ENCODE results near the gene OR4C45.

The OR4C45 gene

GRCh38 chr11:50073113-50074105 lies 40.7 kb downstream of the OR4C45 start:
- Histone ChIP-seq H2AFZ (no peak overlapping the region), H3K4me1 (no peaks in the 10 kb centered on the region), H3K79me2 (no peaks in the 10 kb centered on the region), H3K27ac (no peak overlapping the region), H3K27me3 (ENCODE audit: control insufficient read depth, insufficient read depth, low read length) (no peaks in the 10 kb centered on the region), H3K4me3 (ENCODE audit: low read depth, low read length) (no peak overlapping the region), H3K4me2 (ENCODE audit: low read length) (no peak overlapping the region), H3K9me3 (ENCODE audit: control insufficient read depth, low read length) (no peaks in the 10 kb centered on the region), H3K9ac (no peak overlapping the region), H3K36me3 (ENCODE audit: control insufficient read depth, insufficient read depth, low read length) (no peaks in the 10 kb centered on the region)
- TF ChIP-seq CTCF (IDR thresholded peaks at IDR 0.05): no peak

- no peak overlapping the region for H3K4me3 ChIP-seq (ENCODE audit: low read depth, low read length)
- no peak overlapping the region for H3K9ac ChIP-seq
- no peaks in the 10 kb centered on the region for H3K79me2 ChIP-seq
- H3K9me3 ChIP-seq (ENCODE audit: control insufficient read depth, low read length): no peaks in the 10 kb centered on the region
- TF ChIP-seq CTCF (IDR thresholded peaks at IDR 0.05): no peak
- no peak overlapping the region for H3K4me2 ChIP-seq (ENCODE audit: low read length)
- H3K36me3 ChIP-seq (ENCODE audit: control insufficient read depth, insufficient read depth, low read length): no peaks in the 10 kb centered on the region
- H3K27me3 ChIP-seq (ENCODE audit: control insufficient read depth, insufficient read depth, low read length): no peaks in the 10 kb centered on the region
- no peak overlapping the region for H3K27ac ChIP-seq
- H3K4me1 ChIP-seq: no peaks in the 10 kb centered on the region
- H2AFZ ChIP-seq: no peak overlapping the region
Observed at GRCh38 chr11:50074161-50074560, 41.5 kb downstream of the OR4C45 start.

- Histone ChIP-seq H3K4me3 (ENCODE audit: low read depth, low read length) (no peak overlapping the region), H3K27ac (no peak overlapping the region), H3K4me1 (no peaks in the 10 kb centered on the region), H3K9ac (no peak overlapping the region), H3K27me3 (ENCODE audit: control insufficient read depth, insufficient read depth, low read length) (no peaks in the 10 kb centered on the region), H3K36me3 (ENCODE audit: control insufficient read depth, insufficient read depth, low read length) (no peaks in the 10 kb centered on the region), H3K79me2 (no peaks in the 10 kb centered on the region), H2AFZ (no peak overlapping the region), H3K4me2 (ENCODE audit: low read length) (no peak overlapping the region), H3K9me3 (ENCODE audit: control insufficient read depth, low read length) (no peaks in the 10 kb centered on the region)
- TF ChIP-seq CTCF (IDR thresholded peaks at IDR 0.05): no peak
Observed at GRCh38 chr11:50075856-50076255, 43.2 kb downstream of the OR4C45 start.

GRCh38 chr11:50077526-50077925 lies 44.9 kb downstream of the OR4C45 start:
- Histone ChIP-seq H3K27me3 (ENCODE audit: control insufficient read depth, insufficient read depth, low read length) (no peaks in the 10 kb centered on the region), H3K4me2 (ENCODE audit: low read length) (no peak overlapping the region), H3K4me3 (ENCODE audit: low read depth, low read length) (no peak overlapping the region), H3K36me3 (ENCODE audit: control insufficient read depth, insufficient read depth, low read length) (no peaks in the 10 kb centered on the region), H2AFZ (no peak overlapping the region), H3K9ac (no peak overlapping the region), H3K9me3 (ENCODE audit: control insufficient read depth, low read length) (no peaks in the 10 kb centered on the region), H3K27ac (no peak overlapping the region), H3K79me2 (no peaks in the 10 kb centered on the region), H3K4me1 (no peaks in the 10 kb centered on the region)
- no peak for TF ChIP-seq CTCF (IDR thresholded peaks at IDR 0.05)
